Caki2 (cell line): ENCODE results near the gene VDAC1. TPM values are rescaled to one million over a fixed set of nuclear protein-coding genes. Genes with fewer than 3 reads are reported as not detected.
"Not testable (repeated sequence)": the region's sequence is repeated elsewhere in the genome, so short reads cannot be mapped to it uniquely, and the experiment has no call there.

Source experiments
- DNase-seq: peaks from one replicate; pipeline ENCODE4 v3.0.0-alpha.2; 2015; ENCODE audit warnings: low read depth
- in situ Hi-C: cut with HindIII; loops from 2 replicates; pipeline ENCODE4 v1.10.0; 2016; ENCODE audit warnings: low sequenced_read_pairs, low pct_unique_long_range_greater_than_20kb, mixed read lengths
- total RNA-seq: library from RNA; depleted of rRNA; stranded (reverse); fragments of >200 nt; shearing (Covaris generic); gene quantifications from 2 replicates; pipeline ENCODE4 v1.2.3, GENCODE V29; 2014; ENCODE audit warnings: low replicate concordance

Gene VDAC1
- total RNA-seq, 1 experiment from 2014 or later: 576 TPM

- DNase-seq: no peak
- in situ Hi-C loops: no loop called here
Observed at GRCh38 chr5:133978943-133979342, 25.8 kb downstream of the VDAC1 start.

- in situ Hi-C loops: no loop called here
- no peak for DNase-seq
Observed at GRCh38 chr5:133977858-133978257, 26.9 kb downstream of the VDAC1 start.

GRCh38 chr5:133977161-133977787 lies 27.5 kb downstream of the VDAC1 start:
- DNase-seq: no peak
- in situ Hi-C loops: no loop called here

DNA sequence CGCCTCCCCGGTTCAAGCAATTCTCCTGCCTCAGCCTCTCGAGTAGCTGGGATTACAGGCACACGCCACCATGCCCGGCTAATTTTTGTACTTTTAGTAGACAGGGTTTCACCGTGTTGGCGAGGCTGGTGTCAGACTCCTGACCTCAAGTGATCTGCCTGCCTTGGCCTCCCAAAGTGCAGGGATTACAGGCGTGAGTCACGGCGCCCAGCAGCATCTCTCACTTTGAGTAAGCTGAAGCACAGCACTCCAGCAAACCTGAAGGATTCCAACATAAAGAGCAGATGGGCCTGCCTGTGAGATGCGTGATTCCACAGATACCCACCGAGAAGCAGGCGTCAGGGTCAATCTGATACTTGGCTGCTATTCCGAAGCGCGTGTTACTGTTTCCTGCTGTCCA lies 29.2 kb downstream of the VDAC1 start:
- in situ Hi-C loops, DNase-seq: not testable (repeated sequence)

- no peak for DNase-seq
- in situ Hi-C loops: no loop called here
Observed at GRCh38 chr5:133974142-133974541, 30.6 kb downstream of the VDAC1 start.

- in situ Hi-C loops: no loop called here
- no peak for DNase-seq
Observed at GRCh38 chr5:133970325-133970909, 34.4 kb downstream of the VDAC1 start.

DNA sequence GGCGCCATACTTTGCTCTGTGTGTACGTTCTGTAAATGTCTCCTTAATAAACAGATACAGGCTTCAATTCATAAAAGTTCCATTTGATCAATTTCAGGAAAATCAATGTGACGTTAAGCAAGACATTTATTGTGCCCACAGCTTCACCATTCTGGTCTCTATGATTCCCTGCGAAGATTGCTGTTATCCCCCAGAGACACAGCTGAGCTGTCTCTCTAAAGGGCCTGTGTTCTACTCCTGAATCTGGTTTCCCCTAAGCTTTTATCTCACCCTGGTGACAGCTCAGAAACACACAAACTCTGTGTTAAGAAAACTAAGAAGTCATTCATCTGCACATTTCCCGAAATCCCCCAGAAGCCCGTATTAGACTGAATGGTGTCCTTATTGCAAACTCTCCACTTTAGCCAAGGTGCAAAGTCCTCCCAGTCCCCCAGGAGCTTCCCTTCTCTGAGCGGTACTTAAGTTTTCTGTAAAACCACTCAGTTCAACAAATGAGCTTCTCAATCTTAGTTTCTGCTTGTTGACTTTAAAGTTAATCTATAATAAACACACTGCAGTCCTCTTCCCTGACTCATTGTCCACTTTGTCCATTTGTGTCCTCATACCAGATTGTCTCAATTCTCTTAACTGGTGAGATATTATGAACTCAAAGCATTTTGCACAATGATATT lies 35.0 kb downstream of the VDAC1 start:
- in situ Hi-C loops: no loop called here
- peak; percentile 90 for DNase-seq

DNA sequence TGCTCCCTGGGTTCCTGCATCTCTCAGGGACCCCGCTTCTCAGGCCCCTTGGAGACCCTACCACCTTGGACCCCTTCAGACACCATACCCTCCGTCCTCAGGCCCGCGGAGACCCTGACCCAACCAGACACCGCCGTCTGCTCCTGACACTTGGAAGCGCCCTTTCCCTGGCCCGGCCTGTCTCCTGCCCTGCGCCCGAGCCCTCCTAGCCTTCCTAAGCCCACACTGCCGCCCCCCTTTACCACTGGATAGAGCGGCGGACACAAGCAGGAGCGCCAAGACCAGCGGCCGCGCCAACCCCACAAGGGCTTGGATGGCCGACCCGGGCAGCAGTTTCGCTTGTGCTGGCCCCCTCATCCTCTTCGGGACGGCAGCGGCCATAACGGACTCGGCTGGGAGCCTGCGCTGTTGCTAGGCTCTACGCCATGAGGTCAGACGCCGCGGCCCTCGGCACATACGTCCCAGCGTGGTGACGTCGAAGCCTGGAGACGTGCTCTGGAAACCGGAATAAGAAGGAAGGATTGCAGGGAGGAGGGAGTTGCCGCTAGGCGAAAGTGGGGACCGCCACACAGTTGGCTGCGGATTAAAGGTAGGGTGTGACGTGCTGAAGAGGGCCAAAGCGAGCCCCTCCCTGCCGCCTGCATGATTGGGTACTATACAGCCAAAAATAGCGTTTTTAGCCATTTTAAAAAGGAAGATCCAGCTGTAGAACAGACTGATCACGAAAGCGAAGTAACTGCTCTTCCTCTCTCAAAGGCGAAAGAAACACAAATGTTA lies 36.4 kb downstream of the VDAC1 start, which contains the start of gene C5orf15:
Gene C5orf15, minus strand, starts transcription at position 422 of the 777 bp plus-strand sequence. Its CDS starts 41 bp downstream, at position 381.
- in situ Hi-C loops: no loop called here
- DNase-seq: peak; percentile 95

DNA sequence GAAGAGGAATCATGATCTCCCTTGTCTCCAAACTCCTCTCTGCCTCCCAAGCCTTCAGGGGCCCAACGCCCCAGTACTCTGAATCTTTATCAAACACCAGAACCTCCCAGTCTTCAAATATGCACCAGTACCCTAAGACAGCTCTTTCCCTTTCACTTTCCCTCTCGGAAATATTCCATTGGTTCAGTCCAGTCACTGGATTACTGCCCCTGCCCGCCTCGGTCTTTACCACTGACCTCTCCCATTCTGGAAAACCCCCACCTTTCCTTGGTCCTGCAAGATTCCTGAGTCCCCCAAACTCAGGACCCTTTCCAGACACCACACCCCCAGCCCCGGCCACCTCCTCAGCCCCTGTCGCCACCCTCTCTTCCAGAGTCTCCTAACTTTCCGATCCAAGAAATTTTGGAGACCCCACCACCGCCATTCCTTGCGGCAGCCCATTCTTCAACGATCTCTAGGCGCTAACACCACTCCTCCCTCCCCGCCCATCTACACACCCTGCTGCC lies 37.0 kb downstream of the VDAC1 start:
- in situ Hi-C loops: no loop called here
- DNase-seq: peak; percentile 44

DNA sequence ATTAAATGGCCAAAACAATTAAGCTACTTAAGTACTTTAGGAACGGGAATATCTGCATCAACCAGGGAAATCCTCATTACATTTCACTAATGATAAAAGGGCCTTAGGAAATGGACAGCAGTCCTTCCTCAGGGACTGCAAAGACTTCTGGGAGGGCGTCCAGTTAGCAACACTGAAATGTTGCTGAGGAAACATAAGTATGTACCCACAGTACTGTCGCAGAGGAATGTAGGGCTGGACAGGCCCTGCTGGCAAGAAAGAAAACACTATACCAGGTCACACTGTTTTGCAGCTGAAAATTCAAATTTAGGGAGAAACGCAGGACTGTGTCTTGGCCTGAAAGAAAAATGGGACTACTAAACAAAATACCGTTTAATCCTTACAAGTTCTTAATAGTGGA lies 37.7 kb downstream of the VDAC1 start:
- DNase-seq: no peak
- in situ Hi-C loops: no loop called here

DNA sequence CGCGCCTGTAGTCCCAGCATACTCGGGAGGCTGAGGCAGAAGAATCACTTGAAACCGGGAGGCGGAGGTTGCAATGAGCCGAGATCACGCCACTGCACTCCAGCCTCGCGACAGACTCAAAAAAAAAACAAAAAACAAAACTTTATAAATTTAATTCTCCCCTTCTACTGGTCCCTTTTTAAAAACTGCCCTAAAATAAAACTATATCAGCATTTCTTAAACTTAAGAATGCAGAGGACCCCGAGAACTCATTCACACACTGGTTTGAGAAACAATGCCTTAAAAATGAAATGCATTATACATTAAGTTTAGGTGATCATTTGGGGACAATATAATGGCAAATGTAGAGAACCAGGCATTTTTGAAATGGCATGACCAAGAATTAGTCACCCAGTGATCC lies 38.7 kb downstream of the VDAC1 start:
- in situ Hi-C loops: no loop called here
- no peak for DNase-seq

GRCh38 chr5:133963493-133964128 lies 41.2 kb downstream of the VDAC1 start:
- in situ Hi-C loops: no loop called here

GRCh38 chr5:133962801-133963476 lies 41.8 kb downstream of the VDAC1 start:
- in situ Hi-C loops: no loop called here
- DNase-seq: peak; percentile 59

More at GRCh38 chr5:133963493-133964128, 41.2 kb downstream of the VDAC1 start:
- DNase-seq: no peak

DNA sequence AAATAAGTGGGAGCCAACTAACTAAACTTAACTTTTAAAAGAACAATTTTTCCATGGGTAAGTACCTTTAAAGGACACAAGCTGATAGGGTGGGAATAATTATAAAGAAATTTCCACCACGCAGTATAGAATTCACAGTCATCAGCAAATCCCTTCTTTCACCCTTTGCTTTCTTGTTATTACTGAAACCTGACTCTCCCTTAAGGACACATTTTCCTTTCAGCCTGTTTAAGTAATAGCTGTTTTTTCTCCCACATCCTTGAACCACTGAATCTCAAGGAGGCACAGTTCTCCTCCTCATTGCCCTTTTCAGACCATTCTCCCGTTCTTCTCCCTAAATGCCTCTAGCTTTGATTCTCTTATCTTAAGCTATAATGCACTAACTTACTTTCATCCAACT lies 42.6 kb downstream of the VDAC1 start:
- no peak for DNase-seq
- in situ Hi-C loops: no loop called here

GRCh38 chr5:133959643-133960042 lies 45.1 kb downstream of the VDAC1 start:
- in situ Hi-C loops: no loop called here
- DNase-seq: no peak

- in situ Hi-C loops: no loop called here
- DNase-seq: no peak
Observed at GRCh38 chr5:133957591-133957990, 47.2 kb downstream of the VDAC1 start.

DNA sequence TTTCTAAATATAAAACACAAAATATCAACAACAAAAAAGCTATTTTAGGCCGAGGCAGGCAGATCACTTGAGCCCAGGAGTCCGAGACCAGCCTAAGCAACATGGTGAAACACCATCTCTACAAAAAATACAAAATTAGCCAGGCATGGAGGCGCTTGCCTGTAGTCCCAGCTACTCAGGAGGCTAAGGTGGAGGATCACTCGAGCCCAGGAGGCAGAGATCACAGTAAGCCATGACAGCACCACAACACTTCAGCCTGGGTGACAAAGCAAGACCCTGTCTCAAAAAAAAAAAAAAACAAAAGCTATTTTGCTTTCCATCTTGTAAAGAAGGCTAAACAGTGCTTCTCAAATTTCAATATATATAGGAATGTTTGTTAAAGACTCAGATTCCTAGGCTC lies 47.7 kb downstream of the VDAC1 start:
- no peak for DNase-seq
- in situ Hi-C loops: no loop called here

GRCh38 chr5:133956196-133956595 lies 48.6 kb downstream of the VDAC1 start:
- DNase-seq, in situ Hi-C loops: not testable (repeated sequence)
